HG03103 (cell line): ENCODE measurements around the gene DUSP8.

Source experiments
- ATAC-seq: cut with Tn5 transposase; IDR thresholded peaks from one replicate; pipeline ENCODE4 v1.9.1; 2021; ENCODE audit warnings: low read depth; ENCODE audit not compliant: unreplicated experiment

The DUSP8 gene

GRCh38 chr11:1536065-1536843 is 35.8 kb downstream of the DUSP8 start:
- ATAC-seq, result no peak

GRCh38 chr11:1534682-1535081 is 37.4 kb downstream of the DUSP8 start:
- ATAC-seq, result no peak

GRCh38 chr11:1534171-1534570 is 37.9 kb downstream of the DUSP8 start:
- no peak for ATAC-seq

GRCh38 chr11:1533342-1533725 is 38.7 kb downstream of the DUSP8 start:
- ATAC-seq, result no peak

- no peak for ATAC-seq
Measured at GRCh38 chr11:1532606-1533341, 39.3 kb downstream of the DUSP8 start.

- ATAC-seq, result no peak
Measured at GRCh38 chr11:1532014-1532586, 40.0 kb downstream of the DUSP8 start.

- no peak for ATAC-seq
Measured at GRCh38 chr11:1531449-1532013, 40.5 kb downstream of the DUSP8 start.

- ATAC-seq, result no peak
Measured at GRCh38 chr11:1530686-1531448, 41.2 kb downstream of the DUSP8 start.

- ATAC-seq, result no peak
Measured at GRCh38 chr11:1529774-1530173, 42.3 kb downstream of the DUSP8 start.

- ATAC-seq, result no peak
Measured at GRCh38 chr11:1529286-1529685, 42.8 kb downstream of the DUSP8 start.

GRCh38 chr11:1528710-1529109 is 43.4 kb downstream of the DUSP8 start:
- no peak for ATAC-seq

GRCh38 chr11:1526785-1527184 is 45.3 kb downstream of the DUSP8 start:
- ATAC-seq, result no peak

- ATAC-seq, result no peak
Measured at GRCh38 chr11:1523779-1524178, 48.3 kb downstream of the DUSP8 start.

GRCh38 chr11:1523077-1523476 is 49.0 kb downstream of the DUSP8 start:
- ATAC-seq, result no peak

GRCh38 chr11:1522081-1522424 is 50.0 kb downstream of the DUSP8 start:
- ATAC-seq, result peak; percentile 13

GRCh38 chr11:1521382-1522080 is 50.5 kb downstream of the DUSP8 start:
- ATAC-seq, result peak; percentile 81

- no peak for ATAC-seq
Measured at GRCh38 chr11:1520663-1521267, 51.3 kb downstream of the DUSP8 start.

- no peak for ATAC-seq
Measured at GRCh38 chr11:1520209-1520662, 51.8 kb downstream of the DUSP8 start.
